Femur (tissue), 1 donor: ENCODE results near the gene PIP4K2C.
"Not testable (repeated sequence)": the region's sequence is repeated elsewhere in the genome, so short reads cannot be mapped to it uniquely, and the experiment has no call there.

ENCODE experiments used
- DNase-seq: peaks from one replicate; pipeline ENCODE4 v3.0.0-alpha.2; 2017

The PIP4K2C gene

DNA sequence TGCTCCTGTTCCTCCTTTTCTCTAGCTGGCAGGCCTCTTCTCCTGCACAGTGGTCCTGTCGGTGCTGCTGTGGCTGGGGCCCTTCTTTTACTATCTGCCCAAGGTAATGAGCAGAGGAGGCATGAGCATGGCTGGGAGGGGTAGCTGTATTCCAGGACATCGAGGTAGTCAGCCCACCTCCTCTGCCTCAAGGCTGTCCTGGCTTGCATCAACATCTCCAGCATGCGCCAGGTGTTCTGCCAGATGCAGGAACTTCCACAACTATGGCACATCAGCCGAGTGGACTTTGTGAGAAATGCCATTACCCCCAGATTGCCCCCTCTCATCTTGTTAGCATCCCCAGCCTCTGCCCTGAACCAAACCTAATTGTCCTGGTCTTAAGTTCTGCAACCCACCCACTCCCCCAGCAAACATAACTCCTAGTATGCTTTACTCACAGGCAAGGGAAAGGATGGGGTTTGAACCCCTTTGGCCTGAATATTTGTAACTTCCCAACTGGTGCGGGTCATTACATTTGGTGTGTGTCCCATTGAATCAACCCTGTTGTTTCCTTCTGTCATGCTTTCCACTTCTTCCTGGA, 32.9 kb downstream of the PIP4K2C start:
- DNase-seq, result no peak

DNA sequence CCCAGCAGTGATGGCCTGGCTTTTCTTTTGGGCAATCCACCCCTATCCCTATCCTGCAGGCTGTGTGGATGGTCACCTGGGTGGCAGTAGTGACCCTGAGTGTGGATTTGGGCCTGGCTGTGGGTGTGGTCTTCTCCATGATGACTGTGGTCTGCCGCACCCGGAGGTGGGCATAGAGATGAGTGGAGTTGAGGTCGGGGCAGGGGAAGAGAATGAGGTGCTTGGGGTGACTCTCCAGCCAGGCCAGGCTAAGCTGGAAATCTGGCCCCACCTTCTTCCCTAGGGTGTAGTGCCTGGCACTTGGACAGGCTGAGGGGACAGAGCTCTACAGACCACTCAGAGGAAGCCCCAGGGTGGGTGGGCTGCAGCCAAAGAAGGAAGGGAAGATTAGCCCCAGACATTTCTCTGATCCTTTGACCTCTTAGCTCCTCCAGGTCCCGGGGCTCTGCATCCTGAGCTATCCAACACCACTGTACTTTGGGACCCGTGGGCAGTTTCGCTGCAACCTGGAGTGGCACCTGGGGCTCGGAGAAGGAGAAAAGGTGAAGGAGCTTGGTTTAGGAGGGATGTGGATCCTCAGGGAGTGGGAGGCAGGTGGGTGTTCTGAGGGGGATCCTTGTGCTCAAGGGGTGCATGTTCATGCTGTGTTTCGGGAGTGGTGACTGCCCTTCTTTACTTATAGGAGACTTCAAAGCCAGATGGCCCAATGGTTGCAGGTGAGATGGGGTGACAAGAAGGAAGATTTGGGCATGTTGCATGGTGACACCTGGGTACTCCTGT, 33.6 kb downstream of the PIP4K2C start:
- no peak for DNase-seq

- peak; percentile 15 for DNase-seq
Observed at GRCh38 chr12:57625261-57626032, 34.5 kb downstream of the PIP4K2C start.

DNA sequence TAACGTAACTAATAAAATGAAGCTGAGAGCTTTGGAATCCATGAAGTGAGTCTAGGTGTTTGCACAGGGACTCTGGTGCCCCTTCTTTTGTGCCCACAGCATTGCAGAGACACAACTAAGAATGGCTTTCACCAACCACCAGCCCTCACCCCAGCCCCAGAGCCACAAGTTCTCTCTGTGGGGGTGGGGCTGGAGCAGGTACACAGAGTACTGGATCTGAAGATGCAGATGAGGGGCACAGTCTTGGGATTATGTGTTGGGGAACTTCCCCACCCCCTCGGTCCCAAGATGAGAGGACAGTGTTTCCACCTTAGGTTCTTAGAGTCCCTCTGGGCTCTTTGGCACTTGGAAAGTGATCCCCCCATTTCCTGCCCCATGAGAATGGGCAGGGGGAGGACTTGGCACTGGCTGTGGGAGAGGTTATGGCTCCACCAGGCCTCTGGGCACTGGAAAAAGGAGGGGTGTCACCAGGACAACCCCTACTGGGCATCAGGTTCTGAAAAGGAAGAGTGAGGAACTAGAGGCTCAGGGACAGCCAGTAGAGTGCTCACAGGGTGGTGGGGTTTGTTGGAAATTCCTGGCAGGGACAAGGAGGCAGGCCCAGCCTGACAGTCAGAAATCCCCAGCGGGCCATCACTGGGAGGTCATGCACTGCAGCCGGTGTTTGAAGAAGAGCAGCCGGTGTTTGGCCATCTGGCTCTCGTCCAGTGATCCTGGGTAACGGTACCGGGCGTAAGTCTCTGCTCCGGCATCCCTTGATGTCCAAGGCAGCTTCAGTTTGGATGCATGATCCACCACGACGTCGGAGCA, 35.3 kb downstream of the PIP4K2C start:
- DNase-seq, result peak; percentile 15

DNA sequence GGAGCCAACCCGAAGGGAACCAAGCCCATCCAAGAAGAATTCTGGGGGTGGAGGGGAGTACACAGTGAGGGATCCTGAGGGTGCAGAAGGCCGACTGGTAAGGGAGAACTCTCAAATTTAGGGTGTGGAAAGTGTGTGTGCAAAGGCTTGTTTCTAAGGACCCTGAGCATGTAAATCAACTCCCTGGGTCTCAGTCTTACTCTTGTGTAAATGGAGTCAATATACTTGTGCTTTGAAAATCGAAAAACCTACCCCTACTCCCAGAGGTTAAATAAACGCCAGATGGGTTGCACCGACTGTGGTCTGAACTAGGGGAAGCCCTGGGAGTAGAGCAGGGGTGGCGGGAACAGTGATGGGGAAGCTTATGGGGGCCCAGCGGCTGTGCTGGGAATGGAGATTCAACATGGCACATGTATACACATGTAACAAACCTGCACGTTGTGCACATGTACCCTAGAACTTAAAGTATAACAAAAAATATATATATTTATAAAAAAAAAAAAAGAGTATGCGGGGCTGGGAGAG, 36.0 kb downstream of the PIP4K2C start:
- no peak for DNase-seq

DNA sequence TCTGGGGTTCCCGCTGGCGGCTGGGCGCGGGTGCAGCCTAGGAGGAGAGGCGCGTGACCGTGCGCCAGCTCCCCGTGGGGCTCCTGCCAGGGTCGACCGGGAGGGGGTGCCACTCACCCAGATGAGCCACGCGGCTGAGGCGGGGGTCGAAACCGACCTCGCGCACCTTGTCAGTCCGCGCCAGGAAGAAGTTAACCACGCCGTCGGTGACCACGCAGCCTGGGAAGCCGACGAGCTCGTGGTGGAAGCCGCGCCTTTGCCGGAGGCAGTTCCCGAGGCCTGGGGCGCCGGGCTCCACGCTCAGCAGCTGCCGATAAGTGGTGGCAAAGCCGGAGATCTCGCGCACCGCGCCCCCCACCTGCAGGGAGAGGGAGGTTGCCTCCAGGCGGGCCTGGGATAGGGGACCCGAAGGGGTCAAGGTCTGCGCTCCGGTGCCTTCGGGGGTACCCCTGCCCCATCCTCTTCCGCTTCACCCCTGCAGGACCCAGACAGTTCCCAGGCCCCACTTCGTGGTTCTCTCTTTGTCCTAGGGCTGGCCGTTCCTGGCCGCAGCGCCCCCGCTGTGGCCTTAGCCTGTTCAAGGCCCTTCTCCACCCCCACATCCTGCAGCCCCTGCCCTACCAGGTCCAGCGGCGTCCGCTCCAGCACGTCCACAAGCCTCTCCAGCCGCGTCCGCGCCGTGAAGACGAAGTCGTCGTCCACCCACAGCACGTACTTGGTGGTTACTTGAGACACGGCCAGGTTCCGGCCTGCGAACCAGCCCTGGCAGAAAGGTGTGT, 36.7 kb downstream of the PIP4K2C start:
- DNase-seq, result peak; percentile 22

GRCh38 chr12:57628280-57629191, 37.5 kb downstream of the PIP4K2C start:
- peak; percentile 14 for DNase-seq

- peak; percentile 14 for DNase-seq
Observed at GRCh38 chr12:57629897-57630471, 39.0 kb downstream of the PIP4K2C start.

GRCh38 chr12:57630891-57631433, 40.0 kb downstream of the PIP4K2C start:
- peak; percentile 21 for DNase-seq

- no peak for DNase-seq
Observed at GRCh38 chr12:57631566-57632072, 40.6 kb downstream of the PIP4K2C start.

DNA sequence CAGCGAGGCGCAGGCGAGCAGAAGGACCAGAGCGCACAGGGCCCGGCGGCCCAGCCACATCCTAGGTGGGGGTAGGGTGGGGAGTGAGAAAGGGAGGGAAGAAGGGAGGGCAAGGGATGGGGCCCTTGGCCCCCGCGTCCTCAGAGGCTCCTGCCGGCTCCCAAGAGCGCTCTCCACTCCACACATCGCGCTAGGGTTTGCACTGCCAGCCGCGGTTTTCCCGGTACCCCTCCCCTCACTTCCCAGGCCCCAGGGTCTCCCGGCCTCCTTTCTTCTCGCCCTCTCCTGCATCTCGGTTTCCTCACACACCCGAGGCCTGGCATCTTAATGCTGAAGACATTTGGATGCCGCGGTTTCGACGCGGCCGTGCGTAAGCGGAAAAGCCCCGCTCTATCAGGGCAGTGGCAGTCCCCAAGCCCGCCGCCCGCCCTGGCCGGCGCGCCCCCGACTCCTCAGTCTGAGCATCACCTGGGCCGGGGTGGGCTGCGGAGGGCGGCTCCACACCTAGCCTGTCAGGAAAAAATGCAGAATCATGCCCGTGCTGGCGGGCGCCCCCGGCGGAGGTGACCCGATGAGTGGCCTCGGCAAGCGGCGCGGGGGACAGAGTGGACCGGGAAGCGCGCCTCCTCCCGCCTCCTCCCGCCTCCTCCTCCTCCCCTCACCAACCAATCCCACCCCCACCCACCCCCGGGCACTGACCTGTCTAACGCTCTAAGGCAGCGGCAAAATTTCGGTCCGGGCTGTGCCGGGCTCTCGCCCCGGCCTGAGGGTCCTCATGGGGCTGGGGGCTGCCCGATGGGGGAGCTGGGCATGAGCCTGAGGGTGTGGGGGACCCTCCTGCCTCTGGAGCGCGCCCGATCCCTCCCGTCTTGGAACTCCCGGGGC, 41.3 kb downstream of the PIP4K2C start:
- no peak for DNase-seq

GRCh38 chr12:57632958-57633840, 42.2 kb downstream of the PIP4K2C start, which contains the start of gene B4GALNT1:
Gene B4GALNT1, minus strand, starts transcription at chr12:57633201. Its CDS starts 1,069 bp downstream, at chr12:57632132.
- peak; percentile 57 for DNase-seq

DNA sequence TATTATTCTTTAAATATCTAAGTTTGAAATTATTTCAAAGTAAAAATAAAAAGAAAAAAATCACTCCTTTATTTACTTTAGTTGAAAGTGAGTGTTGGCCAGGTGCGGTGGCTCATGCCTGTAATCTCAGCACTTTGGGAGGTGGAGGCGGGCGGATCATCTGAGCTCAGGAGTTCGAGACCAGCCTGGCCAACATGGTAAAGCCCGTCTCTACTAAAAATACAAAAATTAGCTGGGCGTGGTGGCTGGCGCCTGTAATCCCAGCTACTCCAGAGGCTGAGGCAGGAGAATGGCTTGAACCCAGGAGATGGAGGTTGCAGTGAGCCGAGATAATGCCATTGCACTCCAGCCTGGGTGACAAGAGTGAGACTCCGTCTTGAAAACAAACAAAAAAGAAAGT, 45.7 kb downstream of the PIP4K2C start:
- not testable (repeated sequence) for DNase-seq

DNA sequence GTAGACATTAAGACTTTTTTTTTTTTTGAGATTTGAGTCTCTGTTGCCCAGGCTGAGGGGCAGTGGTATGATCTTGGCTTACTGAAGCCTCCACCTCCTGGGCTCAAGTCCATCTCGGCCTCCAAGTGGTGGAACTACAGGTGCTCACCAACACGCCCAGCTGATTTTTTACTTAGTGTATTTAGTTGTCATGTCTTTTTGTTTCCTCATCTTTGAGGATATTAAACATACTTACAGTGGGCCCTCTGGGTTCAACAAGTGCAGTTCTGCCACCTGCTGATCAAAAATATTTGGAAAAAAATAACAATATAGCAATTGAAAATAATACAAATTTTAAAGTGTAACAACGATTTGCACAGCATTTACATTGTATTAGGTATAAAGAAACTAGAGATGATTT, 46.4 kb downstream of the PIP4K2C start:
- no peak for DNase-seq

- DNase-seq, result no peak
Observed at GRCh38 chr12:57638096-57638495, 47.1 kb downstream of the PIP4K2C start.

GRCh38 chr12:57640175-57641042, 49.4 kb downstream of the PIP4K2C start:
- no peak for DNase-seq
